VCaP (cell line): ENCODE data around the gene AMOTL1.

Experiments
- H3K27ac ChIP-seq: fragments of 450-650 bp; 2 replicates; pipeline ENCODE4 v1.5.1; 2017
- CTCF ChIP-seq: fragments of 450-650 bp; conservative IDR thresholded peaks from 2 replicates; pipeline ENCODE4 v1.5.1; 2017; ENCODE audit warnings: mild to moderate bottlenecking, moderate library complexity

AMOTL1 gene

DNA sequence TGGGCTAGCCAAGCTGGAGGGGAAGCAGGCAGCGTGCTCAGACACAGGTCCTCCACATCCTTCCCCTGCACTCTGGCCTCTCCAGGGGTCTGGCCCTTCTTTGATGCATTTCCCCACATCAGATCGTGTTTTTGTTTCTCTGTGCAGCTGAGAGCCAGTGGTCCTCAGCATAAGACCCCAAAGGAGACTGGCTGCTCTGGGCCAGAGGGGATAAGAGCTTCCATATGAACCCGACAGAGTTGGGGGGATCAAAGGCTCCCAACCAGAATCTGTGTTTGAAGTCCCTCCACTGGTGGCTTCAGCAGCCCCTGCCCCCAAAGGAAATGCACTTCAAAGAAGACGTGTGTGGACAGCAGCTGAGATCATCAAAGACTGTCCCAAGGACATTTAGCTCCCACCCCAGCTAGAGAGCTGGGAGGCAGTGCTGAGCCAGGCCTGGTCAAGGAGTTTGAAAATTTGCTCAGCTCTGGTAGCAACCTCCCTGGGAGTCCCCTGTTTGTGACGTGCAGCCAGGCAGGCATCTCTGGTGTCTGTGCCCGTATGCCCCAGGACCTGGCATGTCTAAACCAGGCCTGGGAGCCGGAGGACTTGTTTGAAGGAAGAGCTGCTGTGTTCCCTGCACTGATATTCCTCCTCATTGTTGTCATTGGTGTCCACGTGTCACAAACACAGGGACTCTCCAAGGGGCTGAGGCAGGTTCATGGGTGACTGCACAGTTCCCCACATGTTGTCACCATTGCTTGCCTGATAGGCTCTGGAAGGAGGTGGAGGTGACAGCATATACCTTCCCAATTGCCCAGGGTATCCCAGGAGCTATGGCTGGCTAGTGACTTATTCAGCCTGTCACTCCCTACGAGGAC is 99.0 kb downstream of the AMOTL1 start:
- H3K27ac ChIP-seq, result no peak overlapping the region
- TF ChIP-seq CTCF, result no peak

- H3K27ac ChIP-seq, result no peak overlapping the region
- TF ChIP-seq CTCF, result no peak
Observed at GRCh38 chr11:94868468-94868867, 100.3 kb downstream of the AMOTL1 start.

DNA sequence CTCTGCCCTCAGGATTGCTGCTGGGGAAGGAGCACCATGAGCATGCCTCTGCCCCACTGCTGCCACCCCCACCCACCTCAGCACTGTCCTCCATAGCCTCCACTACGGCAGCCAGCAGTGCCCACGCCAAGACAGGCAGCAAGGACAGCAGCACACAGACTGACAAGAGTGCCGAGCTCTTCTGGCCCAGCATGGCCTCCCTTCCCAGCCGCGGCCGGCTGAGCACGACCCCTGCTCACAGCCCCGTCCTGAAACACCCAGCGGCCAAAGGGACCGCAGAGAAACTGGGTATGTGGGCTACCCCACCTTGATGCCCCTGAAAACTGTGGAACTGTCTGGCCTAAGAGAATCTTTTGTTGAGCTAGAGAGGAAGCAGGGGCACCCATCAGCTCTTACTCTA is 101.0 kb downstream of the AMOTL1 start:
- TF ChIP-seq CTCF, result no peak
- no peak overlapping the region for H3K27ac ChIP-seq

DNA sequence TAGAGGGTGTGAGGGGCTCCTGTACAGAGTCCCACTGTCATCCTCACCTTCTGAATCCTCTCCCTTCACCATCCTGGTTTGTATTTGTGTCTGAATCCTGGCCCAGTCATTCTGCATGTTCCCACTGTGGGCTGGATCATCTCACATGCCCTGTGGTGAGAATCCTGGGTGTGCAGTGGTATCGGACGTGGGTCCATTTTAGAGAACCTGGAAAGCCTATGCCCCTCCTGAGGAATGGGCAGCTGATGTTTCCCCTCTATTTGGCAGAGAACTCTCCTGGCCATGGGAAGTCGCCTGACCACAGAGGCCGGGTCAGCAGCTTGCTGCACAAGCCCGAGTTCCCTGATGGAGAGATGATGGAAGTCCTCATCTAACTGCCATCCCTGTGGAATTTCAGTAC is 102.3 kb downstream of the AMOTL1 start:
- no peak overlapping the region for H3K27ac ChIP-seq
- no peak for TF ChIP-seq CTCF

GRCh38 chr11:94871491-94872185 is 103.5 kb downstream of the AMOTL1 start:
- TF ChIP-seq CTCF, result no peak
- H3K27ac ChIP-seq, result no peak overlapping the region

GRCh38 chr11:94873916-94874540 is 105.9 kb downstream of the AMOTL1 start:
- TF ChIP-seq CTCF, result no peak
- no peak overlapping the region for H3K27ac ChIP-seq

DNA sequence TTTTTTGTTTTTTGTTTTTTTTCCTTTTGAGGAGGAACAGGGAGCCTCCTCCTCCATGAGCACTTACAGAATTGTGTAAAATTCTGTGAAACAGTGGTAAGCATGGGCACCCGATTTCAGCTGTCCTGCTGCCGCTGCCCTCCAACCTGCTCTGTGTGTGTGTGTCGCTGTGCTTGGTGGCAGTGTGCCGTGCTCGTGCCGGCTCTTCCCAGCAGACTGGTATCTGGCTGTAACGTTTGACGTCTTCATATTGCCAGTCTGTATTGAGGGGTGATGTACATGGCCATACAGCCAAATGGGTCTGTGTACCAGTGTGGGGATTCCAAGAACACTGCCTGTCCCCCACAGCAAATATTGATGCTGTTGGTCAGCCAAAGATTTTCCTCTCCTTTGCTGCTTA is 108.1 kb downstream of the AMOTL1 start:
- TF ChIP-seq CTCF, result no peak
- no peak overlapping the region for H3K27ac ChIP-seq
